OCI-LY3 (cell line): ENCODE results near the gene NTN3.

Experiments
- CTCF ChIP-seq: fragments of 200-600, 300-600 bp; sonication (generic); IDR thresholded peaks from 2 replicates; pipeline ENCODE4 v1.5.1; 2014; ENCODE audit warnings: antibody characterized with exemption, low read length, low read depth
- EZH2phosphoT487 ChIP-seq: fragments of 200-600 bp; shearing (Covaris generic); IDR thresholded peaks from 2 replicates; pipeline ENCODE4 v1.6.1; 2018; ENCODE audit warnings: antibody characterized with exemption, mixed run types, low read depth

DNA sequence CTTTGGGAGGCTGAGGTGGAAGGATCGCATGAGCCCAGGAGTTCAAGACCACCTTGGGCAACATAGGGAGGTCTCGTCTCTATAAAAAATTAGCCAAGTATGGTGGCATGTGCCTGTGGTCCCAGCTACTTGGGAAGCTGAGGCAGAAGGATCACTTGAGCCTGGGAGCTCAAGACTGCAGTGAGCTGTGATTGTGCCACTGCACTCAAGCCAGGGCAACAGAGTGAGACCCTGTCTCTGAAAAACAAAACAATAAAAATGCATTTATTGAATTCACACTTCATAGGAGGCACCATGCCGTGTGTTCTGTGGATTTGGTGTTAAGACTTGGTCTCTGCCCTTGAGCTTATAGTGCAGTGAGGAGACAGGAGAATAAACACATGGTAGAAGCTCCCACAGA, 6.2 kb downstream of the NTN3 start:
- TF ChIP-seq CTCF (no peak), EZH2phosphoT487 (no peak)
